ENCODE results near the gene CDX1.
A peak's percentile ranks its signal among the peaks of the same experiment; 100 is the strongest.

Gene CDX1

DNA sequence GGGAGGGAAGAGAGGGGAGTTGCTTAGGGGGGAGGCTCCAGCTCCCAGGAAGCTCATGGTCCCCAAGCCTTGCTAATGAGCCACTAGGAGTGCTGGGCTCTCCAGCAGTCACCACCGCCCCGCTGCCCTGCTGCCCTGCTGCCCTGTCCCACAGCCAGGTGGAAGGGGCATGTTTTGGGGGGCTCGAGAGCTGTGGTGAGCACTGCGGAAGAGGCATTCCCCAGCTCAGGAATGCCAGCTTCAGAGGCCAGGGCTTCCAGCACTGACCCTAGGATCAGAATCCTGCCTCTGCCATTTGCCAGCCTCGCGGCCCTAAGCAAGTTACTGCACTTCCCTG lies 40.2 kb downstream of the CDX1 start:
- no peak overlapping the region for H3K4me3 ChIP-seq (ENCODE audit: low read length)
- H3K9ac ChIP-seq (ENCODE audit: low read length): no peak overlapping the region
- H3K4me1 ChIP-seq (ENCODE audit: control insufficient read depth, low read depth, low read length): peaks cover 19% of the 10 kb centered on the region
- H3K36me3 ChIP-seq (ENCODE audit: control insufficient read depth, low read depth, low read length): no peaks in the 10 kb centered on the region
- H3K27me3 ChIP-seq (ENCODE audit: control insufficient read depth, insufficient read depth, low read length): no peaks in the 10 kb centered on the region
- no peaks in the 10 kb centered on the region for H3K9me3 ChIP-seq (ENCODE audit: control insufficient read depth, low read depth, low read length)
- H3K27ac ChIP-seq (ENCODE audit: low read length): no peak overlapping the region

DNA sequence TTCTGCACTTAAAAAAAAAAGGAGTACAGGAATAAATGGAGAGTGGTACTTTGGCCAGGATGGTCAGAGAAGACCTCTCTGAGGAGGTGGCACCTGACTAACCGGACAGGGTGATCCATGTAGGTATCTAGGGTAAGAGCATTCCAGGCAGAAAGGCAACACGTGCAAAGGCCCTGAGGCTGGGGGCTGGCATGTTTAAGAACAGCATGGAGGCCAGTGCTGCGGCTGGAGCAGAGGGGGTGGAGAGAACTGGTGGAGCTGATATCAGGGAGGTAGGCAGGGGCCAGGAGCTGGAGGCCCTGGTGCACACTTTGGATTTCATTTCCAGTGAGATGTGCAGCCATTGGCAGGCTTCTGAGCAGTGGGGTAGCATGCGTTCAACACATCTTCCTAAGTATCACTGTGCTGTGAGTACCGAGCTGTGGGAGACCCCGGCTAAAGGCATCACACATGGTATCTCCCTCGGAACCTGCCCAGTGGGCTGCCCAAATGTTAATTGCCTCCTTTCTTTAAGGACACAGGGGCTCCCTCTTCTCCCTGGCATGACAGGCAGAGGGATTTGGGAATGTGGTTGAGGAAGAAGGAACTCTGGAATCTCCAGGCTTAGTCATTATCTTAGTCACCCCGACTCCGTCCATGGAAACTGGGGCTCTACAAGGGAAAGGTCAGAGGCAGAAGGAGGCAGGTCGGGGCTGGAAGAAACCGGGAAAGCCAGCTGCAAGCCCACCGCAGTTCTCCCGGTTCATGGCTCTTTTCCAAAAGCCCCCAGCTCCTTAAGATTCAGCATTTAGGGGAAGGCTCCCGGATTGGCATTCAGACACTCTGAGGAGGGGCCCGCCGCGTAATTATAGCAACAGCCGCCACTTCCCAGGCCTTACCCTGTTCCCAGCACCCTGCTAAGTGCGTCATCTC lies 41.9 kb downstream of the CDX1 start:
- Histone ChIP-seq H3K4me1 (ENCODE audit: control insufficient read depth, low read depth, low read length) (peaks cover 25% of the 10 kb centered on the region), H3K27me3 (ENCODE audit: control insufficient read depth, insufficient read depth, low read length) (peaks cover 3% of the 10 kb centered on the region), H3K9ac (ENCODE audit: low read length) (no peak overlapping the region), H3K9me3 (ENCODE audit: control insufficient read depth, low read depth, low read length) (no peaks in the 10 kb centered on the region), H3K27ac (ENCODE audit: low read length) (no peak overlapping the region), H3K4me3 (ENCODE audit: low read length) (no peak overlapping the region), H3K36me3 (ENCODE audit: control insufficient read depth, low read depth, low read length) (no peaks in the 10 kb centered on the region)

DNA sequence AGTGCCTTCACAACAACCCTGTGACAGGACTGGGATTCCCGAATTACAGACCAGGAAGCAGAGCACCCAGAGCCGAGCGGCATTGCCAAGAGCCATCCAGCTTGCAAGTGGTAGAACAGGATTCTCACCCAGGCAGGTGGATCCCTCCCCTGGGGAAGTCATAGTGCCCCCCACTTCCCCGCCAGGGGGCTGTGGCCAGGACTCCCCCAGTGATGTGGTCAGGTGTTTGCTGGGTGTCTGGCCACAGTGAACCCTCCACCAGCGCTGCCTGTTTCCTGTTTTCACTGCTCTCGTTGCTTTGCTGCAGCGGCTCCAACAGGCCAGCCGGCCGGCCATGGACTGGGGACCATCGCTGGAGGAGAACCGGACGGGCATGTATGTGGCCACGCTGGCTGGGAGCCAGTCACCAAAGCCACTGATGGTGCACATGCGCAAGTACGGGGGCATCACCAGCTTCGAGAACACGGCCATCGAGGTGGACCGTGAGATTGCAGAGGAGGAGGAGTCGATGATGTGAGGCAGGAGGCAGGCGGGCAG lies 42.6 kb downstream of the CDX1 start:
- H3K27ac ChIP-seq (ENCODE audit: low read length): no peak overlapping the region
- H3K36me3 ChIP-seq (ENCODE audit: control insufficient read depth, low read depth, low read length): no peaks in the 10 kb centered on the region
- H3K9me3 ChIP-seq (ENCODE audit: control insufficient read depth, low read depth, low read length): no peaks in the 10 kb centered on the region
- H3K4me3 ChIP-seq (ENCODE audit: low read length): no peak overlapping the region
- H3K9ac ChIP-seq (ENCODE audit: low read length): no peak overlapping the region
- peaks cover 3% of the 10 kb centered on the region for H3K27me3 ChIP-seq (ENCODE audit: control insufficient read depth, insufficient read depth, low read length)
- peaks cover 25% of the 10 kb centered on the region for H3K4me1 ChIP-seq (ENCODE audit: control insufficient read depth, low read depth, low read length)

DNA sequence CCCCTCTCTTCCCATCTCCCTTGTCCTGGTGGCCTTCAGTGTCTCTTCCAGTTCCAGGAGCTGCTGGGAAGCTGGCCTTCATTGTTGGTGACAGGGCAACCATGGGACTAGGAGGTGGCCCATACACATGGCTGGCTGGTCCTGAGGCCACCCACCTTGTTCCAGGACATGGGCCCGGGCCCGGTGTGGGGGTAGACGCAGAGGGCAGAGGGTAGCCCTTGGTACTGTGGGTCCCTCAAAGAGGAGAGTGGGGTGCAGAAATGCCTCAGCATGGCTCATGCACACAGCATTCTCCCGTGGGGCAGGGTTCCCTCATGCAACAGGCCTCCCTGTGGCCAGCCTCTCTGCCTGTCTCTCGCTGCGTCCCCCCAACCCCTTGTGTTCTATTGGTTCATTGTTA lies 44.1 kb downstream of the CDX1 start:
- no peak overlapping the region for H3K4me3 ChIP-seq (ENCODE audit: low read length)
- H3K27me3 ChIP-seq (ENCODE audit: control insufficient read depth, insufficient read depth, low read length): peaks cover 3% of the 10 kb centered on the region
- no peak overlapping the region for H3K27ac ChIP-seq (ENCODE audit: low read length)
- no peaks in the 10 kb centered on the region for H3K36me3 ChIP-seq (ENCODE audit: control insufficient read depth, low read depth, low read length)
- no peak overlapping the region for H3K9ac ChIP-seq (ENCODE audit: low read length)
- H3K4me1 ChIP-seq (ENCODE audit: control insufficient read depth, low read depth, low read length): peaks cover 25% of the 10 kb centered on the region
- no peaks in the 10 kb centered on the region for H3K9me3 ChIP-seq (ENCODE audit: control insufficient read depth, low read depth, low read length)

- Histone ChIP-seq H3K9ac (ENCODE audit: low read length) (no peak overlapping the region), H3K4me3 (ENCODE audit: low read length) (peak overlapping the region; percentile 8), H3K36me3 (ENCODE audit: control insufficient read depth, low read depth, low read length) (no peaks in the 10 kb centered on the region), H3K4me1 (ENCODE audit: control insufficient read depth, low read depth, low read length) (peaks cover 25% of the 10 kb centered on the region), H3K27ac (ENCODE audit: low read length) (no peak overlapping the region), H3K9me3 (ENCODE audit: control insufficient read depth, low read depth, low read length) (no peaks in the 10 kb centered on the region), H3K27me3 (ENCODE audit: control insufficient read depth, insufficient read depth, low read length) (peaks cover 3% of the 10 kb centered on the region)
Observed at GRCh38 chr5:150211156-150212030, 44.8 kb downstream of the CDX1 start.

DNA sequence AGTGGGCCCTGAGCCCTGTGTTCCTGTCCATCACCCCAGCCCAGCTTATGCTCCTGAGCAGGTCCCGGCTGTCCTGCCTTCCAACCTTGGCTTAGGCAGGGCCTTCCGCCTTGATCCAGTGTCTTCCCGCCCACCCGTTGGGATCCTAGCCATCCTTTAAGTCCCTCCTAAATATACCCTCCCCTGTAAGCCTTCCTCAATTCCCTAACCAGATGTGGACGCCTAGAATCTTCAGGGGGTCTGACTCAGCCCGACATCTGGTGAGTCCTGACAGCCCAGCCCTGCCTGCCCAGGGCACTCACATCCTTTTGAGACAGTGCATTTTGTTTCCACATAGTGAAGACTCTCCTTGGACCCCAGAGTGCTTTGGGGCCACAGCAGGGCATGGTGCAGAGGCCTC lies 47.0 kb downstream of the CDX1 start:
- Histone ChIP-seq H3K27ac (ENCODE audit: low read length) (no peak overlapping the region), H3K4me1 (ENCODE audit: control insufficient read depth, low read depth, low read length) (peaks cover 23% of the 10 kb centered on the region), H3K27me3 (ENCODE audit: control insufficient read depth, insufficient read depth, low read length) (peaks cover 7% of the 10 kb centered on the region), H3K4me3 (ENCODE audit: low read length) (no peak overlapping the region), H3K9ac (ENCODE audit: low read length) (no peak overlapping the region), H3K9me3 (ENCODE audit: control insufficient read depth, low read depth, low read length) (no peaks in the 10 kb centered on the region), H3K36me3 (ENCODE audit: control insufficient read depth, low read depth, low read length) (no peaks in the 10 kb centered on the region)

DNA sequence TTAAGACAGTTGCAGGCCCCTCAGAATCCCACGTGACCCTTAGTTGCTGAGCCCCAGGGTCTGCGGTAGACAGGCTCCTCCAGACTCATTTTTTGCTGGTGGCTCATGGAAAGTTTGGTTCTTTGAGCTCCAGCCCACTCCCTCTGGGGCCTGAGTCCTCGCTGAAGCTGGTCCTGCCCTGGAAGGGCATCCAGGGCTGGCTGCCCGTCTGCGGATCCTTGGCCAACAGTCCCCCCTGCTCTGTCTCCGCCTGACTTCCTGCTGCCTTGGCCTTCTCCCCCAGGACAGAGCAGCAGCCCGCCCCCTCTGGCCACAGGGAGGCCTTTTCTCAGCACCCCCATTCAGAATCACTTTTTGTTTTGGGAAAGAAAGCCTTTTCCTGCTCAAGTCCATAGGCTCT lies 47.7 kb downstream of the CDX1 start:
- Histone ChIP-seq H3K4me3 (ENCODE audit: low read length) (no peak overlapping the region), H3K4me1 (ENCODE audit: control insufficient read depth, low read depth, low read length) (peaks cover 17% of the 10 kb centered on the region), H3K27ac (ENCODE audit: low read length) (no peak overlapping the region), H3K9ac (ENCODE audit: low read length) (no peak overlapping the region), H3K36me3 (ENCODE audit: control insufficient read depth, low read depth, low read length) (no peaks in the 10 kb centered on the region), H3K9me3 (ENCODE audit: control insufficient read depth, low read depth, low read length) (no peaks in the 10 kb centered on the region), H3K27me3 (ENCODE audit: control insufficient read depth, insufficient read depth, low read length) (peaks cover 7% of the 10 kb centered on the region)

- Histone ChIP-seq H3K4me3 (ENCODE audit: low read length) (no peak overlapping the region), H3K36me3 (ENCODE audit: control insufficient read depth, low read depth, low read length) (no peaks in the 10 kb centered on the region), H3K27me3 (ENCODE audit: control insufficient read depth, insufficient read depth, low read length) (peaks cover 7% of the 10 kb centered on the region), H3K27ac (ENCODE audit: low read length) (no peak overlapping the region), H3K9ac (ENCODE audit: low read length) (no peak overlapping the region), H3K9me3 (ENCODE audit: control insufficient read depth, low read depth, low read length) (no peaks in the 10 kb centered on the region), H3K4me1 (ENCODE audit: control insufficient read depth, low read depth, low read length) (peaks cover 9% of the 10 kb centered on the region)
Observed at GRCh38 chr5:150215979-150216944, 49.7 kb downstream of the CDX1 start.

DNA sequence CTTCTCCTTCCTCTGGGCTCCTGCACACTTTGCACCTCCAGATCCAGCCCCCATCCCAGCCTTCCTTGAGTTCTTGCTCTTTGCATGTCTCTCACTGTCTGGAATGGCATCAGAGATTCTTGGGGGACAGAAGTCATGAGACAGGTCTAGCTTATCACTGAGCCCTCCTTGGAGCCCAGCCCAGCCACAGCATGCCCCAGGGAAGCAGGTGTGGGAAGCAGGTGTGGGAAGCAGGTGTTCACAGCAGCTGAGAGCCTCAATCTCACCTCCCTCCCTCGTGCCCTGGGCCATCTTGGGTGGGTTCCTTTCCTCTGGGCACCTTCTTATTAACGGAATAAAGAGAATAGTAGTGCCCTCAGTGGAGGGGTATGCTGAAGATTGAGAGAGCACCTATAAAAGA lies 50.5 kb downstream of the CDX1 start:
- no peaks in the 10 kb centered on the region for H3K9me3 ChIP-seq (ENCODE audit: control insufficient read depth, low read depth, low read length)
- no peak overlapping the region for H3K27ac ChIP-seq (ENCODE audit: low read length)
- no peaks in the 10 kb centered on the region for H3K36me3 ChIP-seq (ENCODE audit: control insufficient read depth, low read depth, low read length)
- peaks cover 7% of the 10 kb centered on the region for H3K27me3 ChIP-seq (ENCODE audit: control insufficient read depth, insufficient read depth, low read length)
- no peak overlapping the region for H3K9ac ChIP-seq (ENCODE audit: low read length)
- H3K4me3 ChIP-seq (ENCODE audit: low read length): no peak overlapping the region
- peaks cover 3% of the 10 kb centered on the region for H3K4me1 ChIP-seq (ENCODE audit: control insufficient read depth, low read depth, low read length)

GRCh38 chr5:150217873-150218692 lies 51.5 kb downstream of the CDX1 start:
- H3K27ac ChIP-seq (ENCODE audit: low read length): no peak overlapping the region
- H3K4me1 ChIP-seq (ENCODE audit: control insufficient read depth, low read depth, low read length): no peaks in the 10 kb centered on the region
- no peaks in the 10 kb centered on the region for H3K9me3 ChIP-seq (ENCODE audit: control insufficient read depth, low read depth, low read length)
- no peak overlapping the region for H3K9ac ChIP-seq (ENCODE audit: low read length)
- no peaks in the 10 kb centered on the region for H3K36me3 ChIP-seq (ENCODE audit: control insufficient read depth, low read depth, low read length)
- H3K27me3 ChIP-seq (ENCODE audit: control insufficient read depth, insufficient read depth, low read length): peaks cover 4% of the 10 kb centered on the region
- no peak overlapping the region for H3K4me3 ChIP-seq (ENCODE audit: low read length)

Data from iPS-18a (cell line).